ENCODE data around the gene CD248.

Gene CD248

DNA sequence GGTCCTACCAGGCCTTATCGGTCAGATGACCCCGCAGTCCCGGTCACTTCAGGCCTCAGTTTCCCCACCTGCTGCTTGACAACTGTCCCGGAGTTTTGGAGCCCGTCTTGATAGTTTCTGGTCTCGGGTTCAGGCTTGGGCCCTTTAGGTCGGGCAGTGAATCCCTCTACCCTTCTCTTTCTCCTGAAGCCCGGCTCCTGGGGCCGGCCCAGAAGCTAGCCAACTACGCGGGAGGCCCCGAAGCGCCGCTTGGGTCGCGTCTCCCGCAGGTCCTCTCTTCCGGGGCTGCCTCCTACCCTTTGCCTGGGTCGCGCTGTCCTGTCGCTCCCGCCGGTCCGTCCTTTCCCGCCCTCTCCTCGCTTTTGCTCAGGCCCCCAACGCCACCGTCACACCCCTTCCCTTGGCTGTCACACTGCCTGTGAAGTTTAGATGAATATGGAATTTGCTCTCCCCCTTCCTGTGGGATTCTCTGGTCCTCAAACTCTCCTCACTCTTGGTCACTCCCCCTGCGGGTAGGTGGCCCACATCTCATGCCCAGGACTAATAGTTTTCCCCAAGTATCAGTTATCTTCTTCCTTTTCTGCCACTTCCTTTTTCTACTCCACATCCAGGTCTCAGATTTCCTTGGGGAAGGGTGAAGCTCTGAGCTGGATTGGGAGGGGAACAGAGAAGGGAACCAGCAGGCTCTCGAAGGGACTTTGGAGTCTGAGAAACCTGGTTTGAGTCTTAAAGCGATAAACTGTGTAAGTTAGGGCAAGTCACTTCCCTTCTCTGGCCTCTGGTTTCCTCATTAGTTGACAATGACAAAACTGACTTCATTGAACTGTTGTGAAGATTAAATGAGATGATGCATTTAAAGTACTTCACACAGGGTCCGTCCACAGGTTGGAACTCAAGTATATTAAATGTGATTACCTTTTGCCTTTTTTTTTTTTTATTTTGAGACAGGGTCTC is 47.6 kb downstream of the CD248 start:
- DNase-seq = no peak

DNA sequence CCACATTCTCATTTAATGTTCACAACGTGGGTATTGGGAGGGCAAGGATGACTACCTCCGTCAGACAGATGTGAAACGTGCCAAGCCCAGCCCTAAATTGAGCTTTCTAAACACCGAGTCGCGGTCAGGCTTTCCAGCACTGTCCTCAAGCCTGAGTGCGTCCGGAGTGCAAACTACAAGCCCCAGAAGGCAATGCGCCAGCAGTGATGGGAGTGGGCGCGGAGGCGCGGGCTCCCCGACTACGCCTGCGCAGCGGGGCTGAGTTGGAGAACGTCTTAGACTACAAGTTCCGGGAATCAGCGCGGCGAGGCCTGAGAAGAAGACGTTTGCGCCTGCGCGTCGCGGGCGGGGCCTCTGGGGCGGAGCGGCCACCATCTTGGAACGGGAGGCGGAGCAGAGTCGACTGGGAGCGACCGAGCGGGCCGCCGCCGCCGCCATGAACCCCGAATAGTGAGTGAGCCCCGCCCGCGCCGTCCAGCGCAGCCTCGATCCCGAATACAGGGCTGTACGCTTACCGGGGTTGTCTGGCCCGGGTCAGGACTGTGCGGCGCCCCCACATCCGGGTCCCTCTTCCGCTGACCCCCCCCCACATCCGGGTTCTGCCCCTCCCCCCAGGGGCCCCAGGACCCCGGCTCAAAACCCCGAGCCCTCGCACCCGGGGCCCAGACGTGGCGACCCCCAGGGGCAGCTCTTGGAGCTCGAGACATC is 48.4 kb downstream of the CD248 start, which contains the start of gene RAB1B:
RAB1B (plus strand) TSS at position 396 of the 708 bp plus-strand sequence; CDS start at position 437, 41 bp downstream.
- peak; percentile 100 for DNase-seq

DNA sequence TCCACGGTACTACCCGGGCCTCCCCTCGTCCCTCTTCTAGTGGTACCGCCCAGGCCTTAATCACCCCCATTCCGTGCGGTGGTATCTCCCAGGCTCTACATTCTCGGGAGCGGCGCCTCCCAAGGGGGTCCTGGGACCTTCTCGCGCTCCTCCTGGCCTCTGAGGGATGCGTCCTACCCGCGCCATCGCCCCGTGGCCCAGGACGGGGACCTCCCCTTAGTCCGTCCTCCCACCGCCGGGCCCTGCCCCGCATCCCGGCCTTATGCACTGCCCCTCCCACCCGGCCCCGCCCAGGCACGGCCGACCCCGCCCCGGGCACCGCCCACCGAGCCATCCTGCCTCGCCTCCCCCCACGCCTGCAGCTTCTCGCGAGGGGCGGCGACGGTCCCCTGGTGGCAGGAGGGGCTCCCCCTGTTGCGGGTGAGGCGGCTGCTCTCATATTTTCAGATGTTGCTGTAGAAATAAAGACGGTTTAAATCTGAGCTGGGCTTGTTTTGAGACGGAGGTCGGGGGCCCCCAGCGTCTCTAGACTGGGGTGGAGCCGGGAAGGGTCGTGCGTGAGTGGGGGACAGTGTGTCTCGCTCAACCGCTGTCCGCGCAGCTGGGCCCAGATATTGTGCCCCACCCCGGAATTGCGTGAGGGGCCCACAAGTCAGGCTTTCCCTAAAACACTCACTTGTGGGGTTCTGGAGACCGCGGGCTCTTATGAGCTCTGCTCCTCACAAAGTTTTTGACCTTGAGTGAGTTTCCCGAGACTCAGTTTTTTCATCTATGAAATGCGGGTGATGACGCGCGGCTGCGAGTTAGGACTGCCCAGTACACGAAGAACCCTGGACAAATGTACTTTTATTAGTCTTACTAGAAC is 49.2 kb downstream of the CD248 start:
- peak; percentile 73 for DNase-seq

DNA sequence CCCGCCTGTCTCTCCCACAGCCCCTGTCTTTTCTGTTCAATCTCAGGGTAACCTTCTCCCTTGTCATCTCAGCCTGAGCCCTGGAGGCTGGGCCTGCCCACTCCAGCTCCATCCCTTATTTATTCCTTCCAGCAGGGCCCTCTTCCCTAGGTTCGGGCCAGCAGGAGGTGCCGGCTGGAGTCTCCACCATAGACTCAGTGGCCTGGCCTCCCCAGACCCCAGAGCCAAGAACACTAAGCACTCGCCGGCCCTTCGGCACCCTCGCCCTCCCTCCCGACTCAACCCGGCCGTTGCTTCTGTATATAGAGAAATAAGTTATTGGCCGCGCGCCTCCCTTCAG is 49.8 kb downstream of the CD248 start:
- no peak for DNase-seq

DNA sequence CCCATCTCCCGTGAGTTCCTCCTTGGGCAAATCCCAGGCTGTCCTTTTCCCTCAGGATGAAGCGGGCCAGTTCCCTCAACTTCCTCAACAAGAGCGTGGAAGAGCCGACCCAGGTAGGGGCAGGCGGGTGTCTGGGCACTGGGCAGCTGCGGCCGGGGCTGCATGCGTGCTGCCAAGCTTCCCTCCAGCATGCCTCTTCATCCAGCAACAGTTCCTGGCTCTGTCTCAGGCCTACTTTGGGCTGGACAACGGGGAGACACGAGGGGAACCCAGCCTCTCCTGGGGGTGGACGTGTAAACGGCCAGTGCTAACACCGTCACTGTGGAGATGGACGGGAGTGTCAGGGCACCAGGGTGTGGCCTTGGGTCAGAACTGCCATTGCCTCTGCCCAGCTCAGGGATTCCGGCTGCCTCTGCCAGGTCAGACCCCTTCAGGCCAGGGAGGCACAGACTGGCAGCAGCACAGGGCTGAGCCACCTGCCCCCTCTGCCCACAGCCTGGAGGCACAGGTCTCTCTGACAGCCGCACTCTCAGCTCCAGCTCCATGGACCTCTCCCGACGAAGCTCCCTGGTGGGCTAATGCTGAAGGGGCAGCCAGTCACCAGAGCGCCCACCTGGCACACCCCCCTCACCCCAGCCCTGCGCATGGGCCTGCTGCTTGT is 50.3 kb downstream of the CD248 start:
- DNase-seq = no peak

DNA sequence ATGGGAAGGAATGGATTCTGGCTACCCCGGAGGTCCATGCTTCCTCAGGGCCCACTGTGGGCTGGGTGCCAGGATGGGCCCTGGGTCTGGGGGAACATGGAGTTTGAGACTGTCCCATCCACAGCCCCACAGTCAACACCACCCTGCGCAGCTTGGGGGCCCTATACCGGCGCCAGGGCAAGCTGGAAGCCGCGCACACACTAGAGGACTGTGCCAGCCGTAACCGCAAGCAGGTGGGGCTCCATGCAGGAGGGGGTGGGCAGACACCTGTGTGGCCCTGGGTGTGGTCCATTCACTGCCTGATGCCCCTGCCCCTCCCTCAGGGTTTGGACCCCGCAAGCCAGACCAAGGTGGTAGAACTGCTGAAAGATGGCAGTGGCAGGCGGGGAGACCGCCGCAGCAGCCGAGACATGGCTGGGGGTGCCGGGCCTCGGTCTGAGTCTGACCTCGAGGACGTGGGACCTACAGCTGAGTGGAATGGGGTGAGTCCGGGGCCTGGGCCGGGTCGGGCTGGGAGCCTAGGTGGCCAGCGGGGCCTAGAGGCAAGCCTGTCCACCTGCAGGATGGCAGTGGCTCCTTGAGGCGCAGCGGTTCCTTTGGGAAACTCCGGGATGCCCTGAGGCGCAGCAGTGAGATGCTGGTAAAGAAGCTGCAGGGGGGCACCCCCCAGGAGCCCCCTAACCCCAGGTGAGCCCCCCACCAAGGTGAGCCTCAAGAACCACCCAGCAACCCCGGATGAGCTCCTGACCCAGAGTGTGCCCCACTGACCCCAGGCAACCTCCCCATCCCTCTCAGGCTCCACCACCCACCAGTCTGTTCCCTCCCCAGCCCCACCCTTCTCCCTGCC is 51.1 kb downstream of the CD248 start:
- no peak for DNase-seq

DNA sequence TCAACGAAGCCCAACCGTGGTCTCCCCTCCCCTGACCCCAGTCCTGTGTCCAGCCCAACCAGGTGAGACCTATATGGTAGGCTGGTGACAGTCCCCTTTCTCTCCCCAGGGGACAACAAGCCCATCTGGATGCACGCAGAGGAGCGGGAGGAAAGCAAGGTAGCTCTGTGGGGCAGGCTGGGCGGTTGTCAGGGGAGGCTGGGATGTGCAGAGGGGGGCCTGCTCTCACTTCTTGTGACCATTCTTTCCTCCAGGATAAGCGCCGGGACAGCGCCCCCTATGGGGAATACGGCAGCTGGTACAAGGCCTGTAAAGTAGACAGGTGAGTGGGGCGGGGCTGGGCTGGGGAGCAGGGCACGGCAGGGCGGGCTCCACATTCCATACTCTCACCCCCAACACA is 51.9 kb downstream of the CD248 start:
- no peak for DNase-seq
